Measurements from ENCODE around the gene EPO. TPM values are rescaled to one million over a fixed set of nuclear protein-coding genes. Genes with fewer than 3 reads are reported as not detected.
A peak's percentile ranks its signal among the peaks of the same experiment; 100 is the strongest.

EPO gene
- total RNA-seq, 1 donor: not detected

GRCh38 chr7:100675581-100676350 lies 44.5 kb upstream of the EPO start:
- peak; percentile 63 for DNase-seq (ENCODE audit: low read depth)
- no peak for TF ChIP-seq CTCF (IDR thresholded peaks at IDR 0.05; ENCODE audit: insufficient read depth, low read length)
- peak overlapping the region; percentile 85 for H3K4me3 ChIP-seq (ENCODE audit: low read depth, low read length)

GRCh38 chr7:100676501-100677306 lies 43.6 kb upstream of the EPO start:
- no peak for TF ChIP-seq CTCF (IDR thresholded peaks at IDR 0.05; ENCODE audit: insufficient read depth, low read length)
- H3K4me3 ChIP-seq (ENCODE audit: low read depth, low read length): peak overlapping the region; percentile 85
- no peak for DNase-seq (ENCODE audit: low read depth)

- H3K4me3 ChIP-seq (ENCODE audit: low read depth, low read length): no peak overlapping the region
- DNase-seq (ENCODE audit: low read depth): no peak
- no peak for TF ChIP-seq CTCF (IDR thresholded peaks at IDR 0.05; ENCODE audit: insufficient read depth, low read length)
These were observed 42.7 kb upstream of the EPO start for GRCh38 chr7:100677308-100678267.

- no peak for DNase-seq (ENCODE audit: low read depth)
- H3K4me3 ChIP-seq (ENCODE audit: low read depth, low read length): no peak overlapping the region
- TF ChIP-seq CTCF (IDR thresholded peaks at IDR 0.05; ENCODE audit: insufficient read depth, low read length): no peak
These were observed 41.8 kb upstream of the EPO start for GRCh38 chr7:100678291-100678984.

- H3K4me3 ChIP-seq (ENCODE audit: low read depth, low read length): no peak overlapping the region
- DNase-seq (ENCODE audit: low read depth): no peak
- no peak for TF ChIP-seq CTCF (IDR thresholded peaks at IDR 0.05; ENCODE audit: insufficient read depth, low read length)
These were observed 40.9 kb upstream of the EPO start for GRCh38 chr7:100679129-100679926.

Measured in fibroblast of the aortic adventitia (primary cell).